ENCODE measurements around the gene COCH. TPM values are rescaled to one million over a fixed set of nuclear protein-coding genes. Genes with fewer than 3 reads are reported as not detected.

Gene COCH
- total RNA-seq, 1 donor from 2014 or later, result 1.8 TPM

GRCh38 chr14:30903285-30904124 is 29.1 kb downstream of the COCH start:
- H3K36me3 Mint-ChIP-seq, result peaks cover 35% of the 10 kb centered on the region
- H3K4me3 Mint-ChIP-seq, result no peak overlapping the region
- H3K9me3 Mint-ChIP-seq, result no peaks in the 10 kb centered on the region
- no peak for DNase-seq (ENCODE audit: low spot score in 2 of 2, unreplicated experiment in 2 of 2)
- TF ChIP-seq CTCF (IDR thresholded peaks at IDR 0.05; ENCODE audit: unreplicated experiment), result no peak
- H3K27me3 Mint-ChIP-seq (ENCODE audit: low read depth), result no peaks in the 10 kb centered on the region
- no peak overlapping the region for H3K27ac Mint-ChIP-seq
- no peaks in the 10 kb centered on the region for H3K4me1 Mint-ChIP-seq

- no peak for DNase-seq (ENCODE audit: low spot score in 2 of 2, unreplicated experiment in 2 of 2)
- Mint-ChIP-seq H3K4me3 (no peak overlapping the region), H3K4me1 (no peaks in the 10 kb centered on the region), H3K27ac (no peak overlapping the region), H3K27me3 (ENCODE audit: low read depth) (no peaks in the 10 kb centered on the region), H3K36me3 (peaks cover 26% of the 10 kb centered on the region), H3K9me3 (no peaks in the 10 kb centered on the region)
- TF ChIP-seq CTCF (IDR thresholded peaks at IDR 0.05; ENCODE audit: unreplicated experiment), result no peak
These were observed 32.6 kb downstream of the COCH start for GRCh38 chr14:30906752-30907658.

GRCh38 chr14:30907659-30908057 is 33.3 kb downstream of the COCH start:
- Mint-ChIP-seq H3K9me3 (no peaks in the 10 kb centered on the region), H3K27me3 (ENCODE audit: low read depth) (no peaks in the 10 kb centered on the region)

GRCh38 chr14:30908826-30909225 is 34.5 kb downstream of the COCH start:
- no peak for DNase-seq (ENCODE audit: low spot score in 2 of 2, unreplicated experiment in 2 of 2)
- H3K9me3 Mint-ChIP-seq, result no peaks in the 10 kb centered on the region
- no peak overlapping the region for H3K27ac Mint-ChIP-seq
- no peak for TF ChIP-seq CTCF (IDR thresholded peaks at IDR 0.05; ENCODE audit: unreplicated experiment)
- peaks cover 21% of the 10 kb centered on the region for H3K36me3 Mint-ChIP-seq
- no peaks in the 10 kb centered on the region for H3K27me3 Mint-ChIP-seq (ENCODE audit: low read depth)
- no peak overlapping the region for H3K4me3 Mint-ChIP-seq
- H3K4me1 Mint-ChIP-seq, result no peaks in the 10 kb centered on the region

More at GRCh38 chr14:30907659-30908057, 33.3 kb downstream of the COCH start:
- no peak for DNase-seq (ENCODE audit: low spot score in 2 of 2, unreplicated experiment in 2 of 2)
- no peaks in the 10 kb centered on the region for H3K4me1 Mint-ChIP-seq
- TF ChIP-seq CTCF (IDR thresholded peaks at IDR 0.05; ENCODE audit: unreplicated experiment), result no peak
- no peak overlapping the region for H3K4me3 Mint-ChIP-seq
- no peak overlapping the region for H3K27ac Mint-ChIP-seq
- peaks cover 22% of the 10 kb centered on the region for H3K36me3 Mint-ChIP-seq

- DNase-seq (ENCODE audit: low spot score in 2 of 2, unreplicated experiment in 2 of 2), result no peak
- Mint-ChIP-seq H3K27ac (no peak overlapping the region), H3K36me3 (peaks cover 10% of the 10 kb centered on the region), H3K27me3 (ENCODE audit: low read depth) (no peaks in the 10 kb centered on the region), H3K9me3 (no peaks in the 10 kb centered on the region), H3K4me1 (no peaks in the 10 kb centered on the region), H3K4me3 (no peak overlapping the region)
- no peak for TF ChIP-seq CTCF (IDR thresholded peaks at IDR 0.05; ENCODE audit: unreplicated experiment)
These were observed 40.5 kb downstream of the COCH start for GRCh38 chr14:30914812-30915211.
